Psoas muscle (tissue), 8 donors: ENCODE results near the gene BNC2. TPM values are rescaled to one million over a fixed set of nuclear protein-coding genes. Genes with fewer than 3 reads are reported as not detected.
A peak's percentile ranks its signal among the peaks of the same experiment; 100 is the strongest.

ENCODE experiments used
- ATAC-seq, 4 donors: fragments of 200-7000 bp; cut with Tn5 transposase; one replicate each; pipeline ENCODE4 v1.9.1; 2020; ENCODE audit warnings: moderate library complexity in 3 of 4, mild to moderate bottlenecking in 2 of 4
- DNase-seq, 2 donors: peaks; one replicate each; pipeline ENCODE4 v3.0.0-alpha.2; 2020
- H3K27ac ChIP-seq: fragments of 200-600 bp; one replicate; pipeline ENCODE4 v1.8.0; 2022
- H3K27me3 ChIP-seq, 3 donors: fragments of 200-600 bp in 1 of 3; one replicate each; pipeline versions ENCODE4 v1.6.1 to v1.8.0; 2013 to 2022; ENCODE audit warnings: low read length in 2 of 3, mild to moderate bottlenecking in 2 of 3, moderate library complexity in 1 of 3; ENCODE audit not compliant: insufficient read depth in 3 of 3
- H3K36me3 ChIP-seq, 2 donors: fragments of 200-600 bp in 1 of 2; one replicate each; pipeline versions ENCODE4 v1.6.1 to v1.8.0; 2013 to 2022; ENCODE audit warnings: low read depth in 1 of 2, mild to moderate bottlenecking in 1 of 2, moderate library complexity in 1 of 2; ENCODE audit not compliant: insufficient read depth in 1 of 2
- H3K4me1 ChIP-seq: fragments of 200-600 bp; one replicate; pipeline ENCODE4 v1.8.0; 2022
- H3K4me3 ChIP-seq: fragments of 200-600 bp; one replicate; pipeline ENCODE4 v1.8.0; 2022; ENCODE audit warnings: mild to moderate bottlenecking
- H3K9me3 ChIP-seq: fragments of 200-600 bp; one replicate; pipeline ENCODE4 v1.8.0; 2022
- WGBS, 3 donors: extraction: QIAGEN DNeasy Blood & Tissue Kit; methylation state at CpG; one replicate each; pipeline versions ENCODE4 v1.1.6 to v1.1.7; 2013; 5-methylcytosine and 5-hydroxymethylcytosine counted together
- intact Hi-C, 2 donors: fragments of 100-400 bp; cut with DNase I; formaldehyde crosslinking; loops; one replicate each; pipeline versions ENCODE4 v1.11.0 to v1.14.2; 2022
- polyA plus RNA-seq, 3 donors: library from polyadenylated mRNA; stranded (reverse); fragments of 200-250 nt; gene quantifications; one replicate each; pipeline ENCODE4 v1.2.3, GENCODE V29; 2013
- total RNA-seq, 4 donors: library from RNA; stranded (reverse); fragmentation: NEBNext Ultra II Directional in 2 of 4; extraction: Animal tissue kit (Norgen Biotek cat#: 25700) in 2 of 4; gene quantifications; one replicate each; pipeline versions ENCODE4 v1.2.1 to v1.2.4, GENCODE V29; 2021 to 2023
- TF ChIP-seq, protein P1 (sequence below): fragments of 200-600 bp; IDR thresholded peaks from one replicate; pipeline ENCODE4 v1.8.0; 2022; ENCODE audit warnings: antibody characterized with exemption
- donor health status: healthy with polysubstance abuse.
- donor health status: DM: no; HTN: no; CAD: no; lungs with moderate emphysema.
- donor health status: Bipolar disorder and iron deficiency.
- donor health status: healthy.
- donor health status: DM: yes; HTN: yes; CAD: no.
- donor health status: DM: no; HTN: no; CAD: no.
- donor health status: DM: no; HTN: no; CAD: no.
- donor health status: DM: yes; HTN: yes; CAD: no.

The BNC2 gene
- total and polyA plus RNA-seq, 7 donors, result 1.3 to 168 (median 44.1) TPM

DNA sequence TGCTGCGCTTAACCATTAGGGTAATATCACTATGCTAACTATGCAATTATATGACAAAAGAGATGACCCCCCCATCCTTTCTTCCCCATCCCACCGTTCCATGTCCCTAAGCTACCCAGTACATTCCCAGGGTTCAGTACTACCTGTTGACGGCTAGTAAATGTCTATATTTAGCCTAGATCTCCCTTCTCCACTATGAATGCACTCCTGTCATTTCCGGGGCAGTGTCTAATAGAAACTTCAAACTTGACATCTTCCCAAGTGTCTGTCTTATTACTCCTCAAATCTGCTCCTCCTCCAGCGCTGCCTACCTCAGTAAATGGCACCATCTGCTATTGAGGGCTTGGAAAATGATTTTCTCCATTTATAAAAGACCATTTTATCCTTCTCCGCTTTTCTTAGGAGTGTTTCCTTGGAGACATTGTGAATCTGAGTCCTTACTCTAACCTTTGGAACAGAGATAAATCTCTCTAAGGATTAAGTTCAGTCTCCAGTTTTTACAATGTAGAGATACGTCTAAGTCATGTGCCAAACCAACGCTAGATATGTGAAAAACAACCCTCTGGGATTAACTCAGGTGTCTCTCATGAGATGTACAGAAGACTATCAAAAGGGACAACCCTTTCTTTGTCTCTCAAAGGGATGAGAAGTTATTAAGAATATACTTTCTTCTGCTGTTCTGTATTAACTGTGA is 114.9 kb downstream of the BNC2 start:
- intact Hi-C loops, result no loop called here
- DNase-seq (no peak), ATAC-seq (peak; percentile 75 to 92 (median 86))
- Histone ChIP-seq H3K27ac (no peak overlapping the region), H3K4me1 (no peaks in the 10 kb centered on the region), H3K27me3 (no peaks in the 10 kb centered on the region), H3K9me3 (no peaks in the 10 kb centered on the region), H3K4me3 (no peak overlapping the region), H3K36me3 (no peaks in the 10 kb centered on the region)
- TF ChIP-seq, protein P1, sequence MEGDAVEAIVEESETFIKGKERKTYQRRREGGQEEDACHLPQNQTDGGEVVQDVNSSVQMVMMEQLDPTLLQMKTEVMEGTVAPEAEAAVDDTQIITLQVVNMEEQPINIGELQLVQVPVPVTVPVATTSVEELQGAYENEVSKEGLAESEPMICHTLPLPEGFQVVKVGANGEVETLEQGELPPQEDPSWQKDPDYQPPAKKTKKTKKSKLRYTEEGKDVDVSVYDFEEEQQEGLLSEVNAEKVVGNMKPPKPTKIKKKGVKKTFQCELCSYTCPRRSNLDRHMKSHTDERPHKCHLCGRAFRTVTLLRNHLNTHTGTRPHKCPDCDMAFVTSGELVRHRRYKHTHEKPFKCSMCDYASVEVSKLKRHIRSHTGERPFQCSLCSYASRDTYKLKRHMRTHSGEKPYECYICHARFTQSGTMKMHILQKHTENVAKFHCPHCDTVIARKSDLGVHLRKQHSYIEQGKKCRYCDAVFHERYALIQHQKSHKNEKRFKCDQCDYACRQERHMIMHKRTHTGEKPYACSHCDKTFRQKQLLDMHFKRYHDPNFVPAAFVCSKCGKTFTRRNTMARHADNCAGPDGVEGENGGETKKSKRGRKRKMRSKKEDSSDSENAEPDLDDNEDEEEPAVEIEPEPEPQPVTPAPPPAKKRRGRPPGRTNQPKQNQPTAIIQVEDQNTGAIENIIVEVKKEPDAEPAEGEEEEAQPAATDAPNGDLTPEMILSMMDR, result no peak
- 59 to 81% (median 64%) methylated on average over 8 of the region's 8 CpGs for WGBS, 3 donors

DNA sequence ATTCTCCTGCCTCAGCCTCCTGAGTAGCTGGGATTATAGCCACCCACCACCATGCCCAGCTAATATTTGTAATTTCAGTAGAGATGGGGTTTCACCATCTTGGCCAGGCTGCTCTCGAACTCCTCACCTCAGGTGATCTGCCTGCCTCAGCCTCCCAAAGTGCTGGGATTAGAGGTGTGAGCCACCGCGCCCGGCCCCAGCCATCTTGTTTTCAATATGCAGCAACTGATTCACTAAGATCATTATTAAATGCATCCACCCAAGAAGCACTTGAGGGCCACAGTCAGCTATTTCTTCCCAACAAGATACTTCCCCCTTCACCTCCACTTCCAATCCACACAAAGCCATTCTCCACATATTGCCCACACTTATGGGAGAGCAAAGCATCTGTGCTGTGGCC is 115.8 kb downstream of the BNC2 start:
- H3K27me3 ChIP-seq, result no peaks in the 10 kb centered on the region
- H3K9me3 ChIP-seq, result no peaks in the 10 kb centered on the region
- H3K36me3 ChIP-seq, result no peaks in the 10 kb centered on the region
- H3K4me3 ChIP-seq, result no peak overlapping the region
- no peak for DNase-seq
- H3K27ac ChIP-seq, result no peak overlapping the region
- WGBS, 3 donors, result 97 to 100% (median 99%) methylated on average over 4 of the region's 4 CpGs
- no peak for ATAC-seq
- no peaks in the 10 kb centered on the region for H3K4me1 ChIP-seq
- intact Hi-C loops, result loop anchor here in 1 of 2 donors (5.0 kb wide), 1 partner anchor 38 kb away; no protein-coding TSS in a partner anchor
- TF ChIP-seq, protein P1, result no peak

DNA sequence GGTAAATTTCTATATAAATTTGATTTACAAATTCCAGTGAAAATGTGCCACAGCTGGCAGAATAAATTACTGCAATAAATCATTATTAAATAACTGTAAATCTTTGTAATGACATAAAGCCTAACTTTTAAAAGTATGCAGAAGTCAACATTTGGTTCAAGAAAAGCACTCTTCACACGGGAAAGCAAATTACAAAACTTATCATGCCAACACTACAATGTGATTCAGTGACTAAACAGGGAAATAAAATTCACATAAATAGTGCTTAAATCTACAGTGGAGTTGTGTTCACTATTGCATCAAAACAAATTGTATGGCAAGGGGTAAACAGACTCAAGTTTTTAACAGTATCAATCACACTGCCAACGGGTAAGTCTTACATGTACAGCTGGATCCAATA is 117.2 kb downstream of the BNC2 start:
- Histone ChIP-seq H3K4me1 (no peaks in the 10 kb centered on the region), H3K4me3 (no peak overlapping the region), H3K9me3 (no peaks in the 10 kb centered on the region), H3K36me3 (no peaks in the 10 kb centered on the region), H3K27ac (no peak overlapping the region), H3K27me3 (no peaks in the 10 kb centered on the region)
- DNase-seq (no peak), ATAC-seq (no peak)
- intact Hi-C loops, result loop anchor here in 1 of 2 donors (5.0 kb wide), 1 partner anchor 39 kb away; no protein-coding TSS in a partner anchor
- 46 to 48% (median 47%) methylated on average over 2 of the region's 2 CpGs for WGBS, 3 donors
- TF ChIP-seq, protein P1, result no peak

DNA sequence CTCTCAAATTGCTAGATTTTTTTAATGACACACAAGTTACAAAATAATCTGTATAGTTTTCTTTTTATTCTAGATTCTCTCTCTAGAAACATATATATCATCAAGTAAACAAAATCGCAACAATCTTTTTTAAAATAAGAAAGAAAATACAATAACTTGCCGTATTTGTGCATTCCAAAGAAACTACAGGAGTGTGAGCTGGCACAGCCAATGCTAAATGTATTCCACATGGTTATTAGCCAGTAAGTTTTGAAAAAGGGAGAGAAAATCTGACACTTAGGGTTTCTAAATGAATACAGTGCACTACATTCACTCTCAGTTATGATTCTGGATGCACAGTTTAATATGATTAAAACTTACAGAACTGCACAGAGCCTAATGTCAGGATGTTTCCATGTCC is 117.9 kb downstream of the BNC2 start:
- no peak overlapping the region for H3K27ac ChIP-seq
- ATAC-seq, result no peak
- DNase-seq, result no peak
- H3K4me1 ChIP-seq, result no peaks in the 10 kb centered on the region
- H3K9me3 ChIP-seq, result no peaks in the 10 kb centered on the region
- H3K4me3 ChIP-seq, result no peak overlapping the region
- no peaks in the 10 kb centered on the region for H3K27me3 ChIP-seq
- H3K36me3 ChIP-seq, result no peaks in the 10 kb centered on the region
- TF ChIP-seq, protein P1, result no peak
- WGBS, 3 donors, result 66 to 70% (median 66%) methylated on average over 2 of the region's 2 CpGs
- intact Hi-C loops, result loop anchor here in 1 of 2 donors (5.0 kb wide), 1 partner anchor 40 kb away; no protein-coding TSS in a partner anchor
